K562 (cell line): ENCODE data around the gene KDM2A. TPM values are rescaled to one million over a fixed set of nuclear protein-coding genes. Genes with fewer than 3 reads are reported as not detected.

Experiments
- ATAC-seq: fragments of 200-7000 bp; cut with Tn5 transposase; 3 replicates; pipeline ENCODE4 v1.9.1; 2020; ENCODE audit warnings: moderate library complexity
- BruUV-seq: library from RNA; stranded (reverse); fragments of 400-500 nt; replicated peaks from 2 replicates; lab custom pipeline; 2021; lab: Mats Ljungman, UMichigan
- CTCF ChIA-PET: fragments of 300-600 bp; formaldehyde crosslinking; extraction: SDS; loops from one replicate; lab custom pipeline; 2021; ENCODE audit warnings: low intra/inter-chr PET ratio; lab: Yijun Ruan, JAX
- POLR2A ChIA-PET: fragments of 300-600, 350-650 bp; sonication (Branson Sonifier 250); formaldehyde crosslinking; extraction: SDS; loops from one replicate; lab custom pipeline; 2021; ENCODE audit warnings: antibody characterized with exemption, inconsistent platforms; lab: Yijun Ruan, JAX
- DNase-seq, 4 experiments: peaks; one replicate each; pipeline versions ENCODE4 v3.0.0 to v3.0.0-alpha.2; 2011 to 2018; ENCODE audit warnings: low spot score in 3 of 4, mixed read lengths in 3 of 4; ENCODE audit errors: extremely low read depth in 1 of 4
- FAIRE-seq: peaks from 2 replicates; lab custom pipeline; 2011; peaks lifted over from hg19 to GRCh38; lab: Jason Lieb, UNC
- H2AFZ ChIP-seq: 2 replicates; pipeline ENCODE4 v1.6.0; 2011; ENCODE audit warnings: low read depth, low read length, control low read depth, inconsistent platforms
- H3K27ac ChIP-seq: fragments of 200-600 bp; 3 replicates; pipeline ENCODE4 v1.8.0; 2011; ENCODE audit warnings: low read depth, mild to moderate bottlenecking, control low read depth, inconsistent platforms, low read length, moderate library complexity, mixed read lengths; ENCODE audit errors: extremely low read depth
- H3K27me3 ChIP-seq, 2 experiments: fragments of 300-600 bp in 1 of 2; 2 replicates in 1 of 2; 3 replicates in 1 of 2; pipeline versions ENCODE4 v1.6.0 to v1.8.0; 2011; ENCODE audit warnings: inconsistent platforms in 2 of 2, low read length in 2 of 2, mild to moderate bottlenecking in 1 of 2, mixed read lengths in 1 of 2, moderate library complexity in 1 of 2; ENCODE audit not compliant: control insufficient read depth in 2 of 2, insufficient read depth in 2 of 2
- H3K36me3 ChIP-seq: fragments of 300-600 bp; 3 replicates; pipeline ENCODE4 v1.8.0; 2011; ENCODE audit warnings: mild to moderate bottlenecking, low read length, inconsistent platforms; ENCODE audit not compliant: control insufficient read depth, insufficient read depth
- H3K4me1 ChIP-seq, 2 experiments: fragments of 200-600 bp in 1 of 2; replicated peaks in 1 of 2; 2 replicates in 1 of 2; 3 replicates in 1 of 2; pipeline versions ENCODE4 v1.5.1 to v1.8.0; 2011; ENCODE audit warnings: inconsistent platforms in 2 of 2, low read length in 2 of 2, mild to moderate bottlenecking in 1 of 2, mixed read lengths in 1 of 2, moderate library complexity in 1 of 2; ENCODE audit not compliant: control insufficient read depth in 2 of 2, insufficient read depth in 2 of 2
- H3K4me2 ChIP-seq: 2 replicates; pipeline ENCODE4 v1.6.1; 2011; ENCODE audit warnings: low read length, control low read depth, inconsistent platforms, mixed read lengths; ENCODE audit not compliant: insufficient read depth
- H3K4me3 ChIP-seq: fragments of 200-600 bp; sonication (generic), shearing (Covaris generic); 2 replicates; pipeline ENCODE4 v1.5.1; 2016; ENCODE audit warnings: control low read depth, inconsistent platforms
- H3K79me2 ChIP-seq: fragments of 200-600 bp; 3 replicates; pipeline ENCODE4 v1.8.0; 2011; ENCODE audit warnings: low read length, inconsistent platforms; ENCODE audit not compliant: control insufficient read depth, insufficient read depth
- H3K9ac ChIP-seq, 2 experiments: 2 replicates each; pipeline versions ENCODE4 v1.6.0 to v1.6.1; 2011; ENCODE audit warnings: low read depth in 2 of 2, low read length in 2 of 2, control low read depth in 1 of 2, inconsistent platforms in 1 of 2, mild to moderate bottlenecking in 1 of 2, mixed read lengths in 1 of 2; ENCODE audit not compliant: insufficient read depth in 1 of 2
- H3K9me1 ChIP-seq: one replicate; pipeline ENCODE4 v1.6.0; 2011; ENCODE audit warnings: inconsistent platforms, mild to moderate bottlenecking, low read length, moderate library complexity; ENCODE audit not compliant: control insufficient read depth, insufficient read depth
- H3K9me3 ChIP-seq: replicated peaks from 2 replicates; pipeline ENCODE4 v1.5.1; 2011; ENCODE audit warnings: low read depth, low read length, inconsistent platforms; ENCODE audit not compliant: control insufficient read depth, insufficient read depth
- H4K20me1 ChIP-seq: replicated peaks from 2 replicates; pipeline ENCODE4 v1.6.1; 2011; ENCODE audit warnings: low read length, inconsistent platforms, mixed read lengths; ENCODE audit not compliant: control insufficient read depth, insufficient read depth
- CAMTA2 ChIP-seq: fragments of 250-450 bp; sonication (Bioruptor Pico); conservative IDR thresholded peaks from 2 replicates; pipeline ENCODE4 v1.5.1; 2022
- CHCHD3 ChIP-seq: fragments of 250-450 bp; sonication (Bioruptor Pico); IDR thresholded peaks from 2 replicates; pipeline ENCODE4 v2.1.2; 2022; ENCODE audit warnings: mild to moderate bottlenecking
- EGR1 ChIP-seq: fragments of 450-650 bp; conservative IDR thresholded peaks from 2 replicates; pipeline ENCODE4 v1.6.1; 2017; ENCODE audit warnings: mild to moderate bottlenecking
- GATAD2B ChIP-seq: fragments of 450-650 bp; IDR thresholded peaks from 2 replicates; pipeline ENCODE4 v1.6.1; 2017; ENCODE audit warnings: mild to moderate bottlenecking, borderline replicate concordance
- IFI16 ChIP-seq: fragments of 250-450 bp; sonication (Bioruptor Pico); IDR thresholded peaks from 2 replicates; pipeline ENCODE4 v2.1.2; 2022; ENCODE audit warnings: mild to moderate bottlenecking, inconsistent platforms
- JUND ChIP-seq, 2 experiments: IDR thresholded peaks; 2 replicates in 1 of 2; 3 replicates in 1 of 2; pipeline ENCODE4 v1.6.1; 2011; ENCODE audit warnings: borderline replicate concordance in 2 of 2, low read depth in 2 of 2, low read length in 2 of 2, improper control_type of control experiment in 1 of 2, missing biosample characterization in 1 of 2, missing genetic modification characterization in 1 of 2, missing genetic modification reagents in 1 of 2
- KDM2B ChIP-seq: fragments of 250-450 bp; sonication (Bioruptor Pico); IDR thresholded peaks from 2 replicates; pipeline ENCODE4 v1.8.0; 2021; ENCODE audit warnings: mild to moderate bottlenecking, moderate library complexity
- MTA3 ChIP-seq: fragments of 450-650 bp; formaldehyde crosslinking; IDR thresholded peaks from 2 replicates; pipeline ENCODE4 v1.6.1; 2017; ENCODE audit warnings: mild to moderate bottlenecking, borderline replicate concordance
- POLR3G ChIP-seq: IDR thresholded peaks from 2 replicates; pipeline ENCODE4 v1.6.1; 2011; ENCODE audit not compliant: insufficient read length, insufficient replicate concordance; ENCODE audit errors: extremely low read depth
- SNRNP70 ChIP-seq: fragments of 200-400 bp; formaldehyde crosslinking; optimal IDR thresholded peaks from 2 replicates; pipeline ENCODE3; 2017; ENCODE audit warnings: low read depth, low read length
- ZKSCAN1 ChIP-seq: fragments of 150-350 bp; IDR thresholded peaks from 2 replicates; pipeline ENCODE4 v1.6.1; 2016; ENCODE audit warnings: low read depth, low read length
- ZNF140 ChIP-seq: fragments of 250-450 bp; sonication (Bioruptor Pico); IDR thresholded peaks from 2 replicates; pipeline ENCODE4 v1.8.0; 2021; ENCODE audit warnings: moderate library complexity, mild to moderate bottlenecking, inconsistent platforms
- ZNF3 ChIP-seq: fragments of 250-450 bp; sonication (Bioruptor Pico); IDR thresholded peaks from 2 replicates; pipeline ENCODE4 v1.5.0; 2021; ENCODE audit warnings: mild to moderate bottlenecking, moderate library complexity
- ZNF347 ChIP-seq: fragments of 450-650 bp; formaldehyde crosslinking; IDR thresholded peaks from 2 replicates; pipeline ENCODE4 v1.4.0; 2020; ENCODE audit warnings: low read depth, mild to moderate bottlenecking, moderate library complexity
- WGBS: fragments of 100-300 bp; shearing (Covaris generic); methylation state at CpG from one replicate; pipeline ENCODE4 v1.1.6; 2016; ENCODE audit warnings: low coverage, mixed read lengths; ENCODE audit not compliant: insufficient coverage; ENCODE audit errors: missing lambda C conversion rate; 5-methylcytosine and 5-hydroxymethylcytosine counted together
- in situ Hi-C: fragments of 300-500 bp; cut with MboI; formaldehyde crosslinking; loops from 4 replicates; pipeline ENCODE4 v1.15.0; 2018; ENCODE audit warnings: inconsistent platforms, mixed read lengths
- intact Hi-C: fragments of 100-400 bp; cut with micrococcal nuclease; formaldehyde crosslinking; loops from 2 replicates; pipeline ENCODE4 v1.14.2; 2022
- polyA plus RNA-seq, 8 experiments: library from polyadenylated mRNA; depleted of rRNA in 4 of 8; stranded (reverse) in 5 of 8; unstranded in 3 of 8; fragments of >200 nt; fragmentation: Nextera tagmentation in 2 of 8; fragmentation: Illumina TruSeq in 1 of 8; extraction: Ambion mirVana in 2 of 8; extraction: Trizol in 1 of 8; gene quantifications; 2 replicates each; pipeline versions ENCODE4 v1.2.1 to v1.2.3, GENCODE V29; 2011 to 2014; ENCODE audit warnings: inconsistent platforms in 1 of 8, missing spikeins in 1 of 8
- total RNA-seq, 7 experiments: library from RNA; depleted of rRNA in 6 of 7; stranded (reverse); fragments of >200 nt in 6 of 7; fragmentation: Illumina TruSeq in 2 of 7; extraction: Trizol in 2 of 7; gene quantifications; 2 replicates each; pipeline versions ENCODE4 v1.2.1 to v1.2.3, GENCODE V29; 2011 to 2021; ENCODE audit warnings: low replicate concordance in 1 of 7
- TF ChIP-seq, protein P1 (sequence below), 2 experiments: IDR thresholded peaks; 2 replicates each; pipeline ENCODE4 v1.6.1; 2012; ENCODE audit warnings: improper control_type of control experiment in 2 of 2, low read depth in 2 of 2, low read length in 2 of 2, borderline replicate concordance in 1 of 2

Gene KDM2A
- total and polyA plus RNA-seq, 9 of the 15 experiments (the other 6 are each of a cell fraction or from before 2014, with no cell fraction given): 5.0 to 39.3 (median 21.3) TPM

DNA sequence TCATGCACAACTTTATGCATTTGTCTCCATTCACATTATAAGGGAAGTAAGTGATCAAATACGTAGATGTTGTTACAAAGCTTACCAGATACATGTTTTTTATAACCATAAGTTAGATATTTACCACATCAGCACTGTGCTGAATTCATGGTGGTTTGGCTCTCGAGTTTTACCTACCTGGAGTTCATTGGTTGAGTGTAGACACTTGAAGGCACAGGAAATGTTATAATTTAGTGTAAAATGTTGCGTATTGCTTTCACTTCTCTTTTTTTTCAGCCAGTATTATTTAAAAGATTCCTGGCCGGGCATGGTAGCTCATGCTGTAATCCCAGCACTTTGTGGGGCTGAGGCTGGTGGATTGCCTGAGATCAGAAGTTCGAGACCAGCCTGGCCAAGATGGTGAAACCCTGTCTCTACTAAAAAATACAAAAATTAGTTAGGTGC lies 94.1 kb downstream of the KDM2A start:
- intact Hi-C loops: no loop called here
- no peaks in the 10 kb centered on the region for H3K79me2 ChIP-seq
- no peaks in the 10 kb centered on the region for H3K9me1 ChIP-seq
- no TSS peak for BruUV-seq
- H3K4me2 ChIP-seq: no peak overlapping the region
- H3K4me3 ChIP-seq: no peak overlapping the region
- WGBS: 90% methylated on average over 5 of the region's 5 CpGs
- H3K36me3 ChIP-seq: peaks cover 53% of the 10 kb centered on the region
- in situ Hi-C loops: no loop called here
- no peak overlapping the region for H2AFZ ChIP-seq
- H3K9me3 ChIP-seq: no peaks in the 10 kb centered on the region
- no peak for TF ChIP-seq ZNF140 (CRISPR knock-in tag)
- H3K9ac ChIP-seq: no peak overlapping the region
- no peaks in the 10 kb centered on the region for H3K27me3 ChIP-seq
- DNase-seq (no peak), FAIRE-seq (no peak), ATAC-seq (no peak)
- no peaks in the 10 kb centered on the region for H4K20me1 ChIP-seq
- H3K4me1 ChIP-seq: no peaks in the 10 kb centered on the region; a peak in 1 of 5 replicates
- ChIA-PET POLR2A (interaction anchor here (0.5 to 1.2 kb wide), 3 partner anchors 16 to 49 kb away, joined by 3 to 5 read pairs (median 3); no protein-coding TSS in a partner anchor), CTCF (no interaction called here)
- no peak overlapping the region for H3K27ac ChIP-seq

DNA sequence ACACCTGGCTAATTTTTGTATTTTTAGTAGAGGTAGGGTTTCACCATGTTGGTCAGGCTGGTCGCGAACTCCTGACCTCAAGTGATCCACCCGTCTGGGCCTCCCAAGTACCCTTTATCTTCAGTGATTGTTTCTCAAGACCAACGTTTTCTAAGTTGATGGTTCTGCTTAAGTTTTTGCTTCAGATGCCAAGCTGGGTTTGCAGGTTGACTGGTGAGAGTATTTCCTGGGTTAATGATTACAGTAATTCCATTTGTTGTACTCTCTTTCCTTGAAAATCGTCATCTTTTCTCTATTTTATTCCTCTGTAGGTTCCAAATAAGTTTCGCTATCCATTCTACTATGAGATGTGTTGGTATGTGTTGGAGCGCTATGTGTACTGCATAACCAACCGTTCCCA lies 108.7 kb downstream of the KDM2A start:
- in situ Hi-C loops: no loop called here
- H3K27ac ChIP-seq: no peak overlapping the region
- intact Hi-C loops: no loop called here
- TF ChIP-seq GATAD2B (no peak), CHCHD3 (CRISPR knock-in tag) (no peak), POLR3G (no peak), ZKSCAN1 (no peak), ZNF347 (no peak), IFI16 (CRISPR knock-in tag) (no peak), CAMTA2 (CRISPR knock-in tag) (no peak), ZNF3 (CRISPR knock-in tag) (no peak), MTA3 (no peak), EGR1 (no peak), KDM2B (CRISPR knock-in tag) (no peak), JUND (IDR thresholded peaks at IDR 0.05; ENCODE audit: borderline replicate concordance, low read depth, low read length) (no peak), JUND (tag; IDR thresholded peaks at IDR 0.05; ENCODE audit: borderline replicate concordance, low read depth, low read length) (no peak), SNRNP70 (no peak)
- TF ChIP-seq, protein P1, sequence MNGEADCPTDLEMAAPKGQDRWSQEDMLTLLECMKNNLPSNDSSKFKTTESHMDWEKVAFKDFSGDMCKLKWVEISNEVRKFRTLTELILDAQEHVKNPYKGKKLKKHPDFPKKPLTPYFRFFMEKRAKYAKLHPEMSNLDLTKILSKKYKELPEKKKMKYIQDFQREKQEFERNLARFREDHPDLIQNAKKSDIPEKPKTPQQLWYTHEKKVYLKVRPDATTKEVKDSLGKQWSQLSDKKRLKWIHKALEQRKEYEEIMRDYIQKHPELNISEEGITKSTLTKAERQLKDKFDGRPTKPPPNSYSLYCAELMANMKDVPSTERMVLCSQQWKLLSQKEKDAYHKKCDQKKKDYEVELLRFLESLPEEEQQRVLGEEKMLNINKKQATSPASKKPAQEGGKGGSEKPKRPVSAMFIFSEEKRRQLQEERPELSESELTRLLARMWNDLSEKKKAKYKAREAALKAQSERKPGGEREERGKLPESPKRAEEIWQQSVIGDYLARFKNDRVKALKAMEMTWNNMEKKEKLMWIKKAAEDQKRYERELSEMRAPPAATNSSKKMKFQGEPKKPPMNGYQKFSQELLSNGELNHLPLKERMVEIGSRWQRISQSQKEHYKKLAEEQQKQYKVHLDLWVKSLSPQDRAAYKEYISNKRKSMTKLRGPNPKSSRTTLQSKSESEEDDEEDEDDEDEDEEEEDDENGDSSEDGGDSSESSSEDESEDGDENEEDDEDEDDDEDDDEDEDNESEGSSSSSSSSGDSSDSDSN (IDR thresholded peaks at IDR 0.05; ENCODE audit: borderline replicate concordance in 1 of 2, low read depth in 2 of 2, low read length in 2 of 2): no peak
- no TSS peak for BruUV-seq
- H3K27me3 ChIP-seq: no peaks in the 10 kb centered on the region
- no peaks in the 10 kb centered on the region for H3K9me3 ChIP-seq
- H3K4me1 ChIP-seq: no peaks in the 10 kb centered on the region
- no peak overlapping the region for H3K4me3 ChIP-seq
- WGBS: 84% methylated on average over 8 of the region's 8 CpGs
- H3K79me2 ChIP-seq: no peaks in the 10 kb centered on the region
- ATAC-seq (no peak), DNase-seq (no peak), FAIRE-seq (no peak)
- ChIA-PET CTCF (no interaction called here), POLR2A (no interaction called here)
- peaks cover 56% of the 10 kb centered on the region; the same call in 2 of the 3 replicates for H3K36me3 ChIP-seq
- no peak overlapping the region for H3K4me2 ChIP-seq
- H3K9ac ChIP-seq: no peak overlapping the region
- H4K20me1 ChIP-seq: no peaks in the 10 kb centered on the region
- H2AFZ ChIP-seq: no peak overlapping the region
- H3K9me1 ChIP-seq: no peaks in the 10 kb centered on the region
